CMK (cell line): ENCODE data around the gene STIM2.

Source experiments
- DNase-seq: peaks from one replicate; pipeline ENCODE4 v3.0.0-alpha.2; 2010; ENCODE audit warnings: low read depth

STIM2 gene

GRCh38 chr4:26907731-26908599 lies 47.3 kb downstream of the STIM2 start:
- DNase-seq: no peak

GRCh38 chr4:26909369-26909768 lies 48.7 kb downstream of the STIM2 start:
- no peak for DNase-seq

GRCh38 chr4:26911254-26911653 lies 50.6 kb downstream of the STIM2 start:
- no peak for DNase-seq

GRCh38 chr4:26912069-26912468 lies 51.4 kb downstream of the STIM2 start:
- no peak for DNase-seq

- no peak for DNase-seq
These were observed 52.2 kb downstream of the STIM2 start for GRCh38 chr4:26912810-26913209.

GRCh38 chr4:26916195-26916594 lies 55.6 kb downstream of the STIM2 start:
- no peak for DNase-seq

DNA sequence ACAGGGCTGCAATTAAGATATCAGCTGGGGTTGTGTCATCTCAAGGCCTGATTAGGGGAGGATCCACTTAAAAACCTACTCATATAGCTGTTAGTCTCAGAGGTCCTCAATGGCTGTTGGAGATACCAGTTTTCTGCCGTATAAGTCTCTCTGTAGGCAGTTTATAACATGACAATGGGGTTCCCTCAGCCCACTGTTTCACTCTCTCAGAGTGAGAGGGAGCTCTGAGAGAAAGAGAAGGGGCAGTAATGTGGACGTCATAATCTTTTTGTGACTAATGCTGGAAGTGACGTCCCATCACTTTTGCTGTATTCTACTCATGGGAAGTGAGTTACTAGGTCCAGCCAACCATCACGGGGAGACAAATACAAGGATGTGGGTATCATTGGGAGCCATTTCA lies 70.3 kb downstream of the STIM2 start:
- DNase-seq: no peak

- no peak for DNase-seq
These were observed 70.8 kb downstream of the STIM2 start for GRCh38 chr4:26931451-26931850.

- no peak for DNase-seq
These were observed 71.3 kb downstream of the STIM2 start for GRCh38 chr4:26931966-26932365.

- no peak for DNase-seq
These were observed 74.8 kb downstream of the STIM2 start for GRCh38 chr4:26935397-26935796.

- peak; percentile 41 for DNase-seq
These were observed 75.8 kb downstream of the STIM2 start for GRCh38 chr4:26936284-26937065.

GRCh38 chr4:26937139-26937538 lies 76.5 kb downstream of the STIM2 start:
- DNase-seq: no peak

DNA sequence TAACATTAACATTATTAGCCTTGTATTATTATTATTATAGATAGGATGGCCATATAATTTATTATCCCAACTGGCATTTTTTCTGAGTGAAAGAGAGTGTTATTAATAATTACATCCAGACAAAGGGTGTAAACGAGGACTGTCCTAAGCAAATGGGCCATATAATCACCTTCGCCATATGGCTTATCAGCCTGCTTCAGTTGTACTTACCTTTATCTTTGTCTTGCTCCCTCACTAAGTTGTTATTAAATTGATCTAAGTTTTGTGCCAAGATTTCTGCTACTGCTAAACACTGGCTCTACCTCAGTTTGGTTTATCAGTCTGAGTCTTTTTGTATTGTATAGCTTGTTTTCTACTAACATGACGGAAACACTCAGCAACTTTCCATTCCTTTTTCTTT lies 76.9 kb downstream of the STIM2 start:
- no peak for DNase-seq

DNA sequence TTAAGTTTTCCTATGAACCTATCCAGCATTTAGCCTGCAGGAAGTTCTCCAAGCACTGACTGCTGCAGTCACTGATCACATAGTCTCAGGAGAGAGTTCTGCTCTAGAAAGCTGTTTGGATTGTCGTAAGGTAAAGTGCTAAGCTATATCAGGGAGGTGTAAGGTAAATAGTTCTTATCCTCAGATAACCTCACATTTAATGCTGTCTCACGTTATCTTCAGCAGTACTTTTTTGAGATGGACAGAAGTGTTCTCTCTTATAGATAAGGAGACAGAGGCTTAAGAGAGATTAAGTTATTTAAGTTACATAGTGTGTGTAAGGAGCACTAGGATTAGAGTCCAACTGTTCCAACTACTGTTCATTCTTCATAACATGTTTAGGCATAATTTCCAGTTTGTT lies 77.9 kb downstream of the STIM2 start:
- DNase-seq: no peak

- no peak for DNase-seq
These were observed 81.3 kb downstream of the STIM2 start for GRCh38 chr4:26941951-26942350.

DNA sequence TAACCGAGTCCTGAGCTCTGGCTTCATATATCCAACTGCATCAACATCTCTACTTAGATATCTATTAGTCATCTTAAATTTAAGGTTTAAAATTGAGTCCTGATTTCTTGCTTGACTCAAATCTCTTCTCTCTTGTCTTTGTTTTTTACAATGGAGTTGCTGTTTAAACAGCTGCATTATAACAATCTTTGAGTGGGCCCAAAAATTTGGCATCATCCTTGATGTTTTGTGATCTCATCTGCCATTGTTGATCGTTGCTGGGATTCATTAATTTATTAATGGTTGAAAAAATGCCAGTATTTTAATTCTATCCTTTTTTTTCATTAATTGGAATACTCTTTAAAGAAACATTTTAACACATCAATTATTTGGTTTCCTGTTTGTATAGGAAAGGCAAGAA lies 82.2 kb downstream of the STIM2 start:
- DNase-seq: no peak

GRCh38 chr4:26943391-26943790 lies 82.8 kb downstream of the STIM2 start:
- DNase-seq: no peak

GRCh38 chr4:26945794-26946193 lies 85.2 kb downstream of the STIM2 start:
- DNase-seq: no peak

- no peak for DNase-seq
These were observed 86.7 kb downstream of the STIM2 start for GRCh38 chr4:26947318-26947717.

- DNase-seq: no peak
These were observed 89.8 kb downstream of the STIM2 start for GRCh38 chr4:26950446-26950845.

GRCh38 chr4:26952891-26953290 lies 92.2 kb downstream of the STIM2 start:
- no peak for DNase-seq

DNA sequence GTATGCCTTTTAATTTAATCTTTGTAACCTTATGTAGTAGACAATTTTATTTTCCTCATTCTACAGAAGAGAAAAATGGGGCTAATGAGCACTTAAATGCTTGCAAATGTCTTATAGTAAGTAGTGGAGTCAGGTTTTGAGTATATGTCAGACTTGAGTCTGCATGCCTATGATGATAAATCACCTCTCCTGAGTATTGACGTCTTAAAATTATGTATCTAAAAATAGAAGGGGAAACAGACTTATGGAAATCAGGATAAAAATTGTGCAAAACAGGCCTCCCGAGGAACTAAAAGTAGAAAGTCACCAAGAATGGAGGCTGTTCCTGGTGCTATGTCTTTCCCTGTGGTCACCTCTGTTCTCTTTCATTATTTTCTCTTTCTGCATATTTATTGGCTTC lies 92.7 kb downstream of the STIM2 start:
- no peak for DNase-seq

DNA sequence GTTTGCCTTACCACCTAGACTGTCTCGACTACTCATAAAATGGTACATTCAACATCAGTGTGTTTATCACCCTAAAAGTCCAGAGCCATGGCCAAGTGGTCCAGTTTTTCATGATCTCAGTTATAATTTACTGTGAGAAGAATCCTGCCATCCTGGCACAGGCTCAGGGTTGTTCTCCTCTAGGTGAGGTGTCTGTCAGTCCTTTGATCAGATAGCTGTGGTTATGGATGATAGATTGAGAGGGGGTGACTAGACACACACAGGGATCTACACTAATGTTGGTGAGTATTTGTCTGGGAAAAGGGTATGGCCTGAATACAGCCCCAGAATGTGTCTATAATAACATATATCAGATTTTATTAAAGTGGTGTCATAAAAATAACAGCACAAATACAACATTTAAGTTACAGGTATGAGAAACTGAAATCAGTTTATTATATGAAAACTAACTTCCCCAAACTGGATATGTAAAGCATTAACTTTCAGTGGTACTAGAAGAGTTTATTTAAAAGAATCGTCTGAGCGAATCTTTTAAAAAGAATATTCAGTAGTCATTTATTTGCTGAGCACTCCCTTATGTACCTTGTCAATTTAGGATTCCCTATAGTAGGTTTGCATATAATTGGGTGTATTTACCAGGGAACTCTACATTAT lies 93.3 kb downstream of the STIM2 start:
- no peak for DNase-seq
